Astrocyte of the cerebellum (primary cell): ENCODE measurements around the gene OXLD1.
"Not testable (repeated sequence)": the region's sequence is repeated elsewhere in the genome, so short reads cannot be mapped to it uniquely, and the experiment has no call there.

Experiments used
- DNase-seq: peaks from one replicate; pipeline ENCODE4 v3.0.0-alpha.2; 2011; ENCODE audit warnings: low read depth
- H3K4me3 ChIP-seq: 2 replicates; pipeline ENCODE4 v1.5.1; 2011; ENCODE audit warnings: mild to moderate bottlenecking, low read depth, low read length, moderate library complexity
- CTCF ChIP-seq: IDR thresholded peaks from 2 replicates; pipeline ENCODE4 v1.5.1; 2012; ENCODE audit warnings: low read length, low read depth, moderate library complexity, mild to moderate bottlenecking; ENCODE audit errors: missing control alignments
- in situ Hi-C: cut with HindIII; loops from 2 replicates; pipeline ENCODE4 v1.10.0; 2017; ENCODE audit warnings: low sequenced_read_pairs

Gene OXLD1

GRCh38 chr17:81683208-81683583, 16.8 kb upstream of the OXLD1 start:
- in situ Hi-C loops, result no loop called here
- no peak for TF ChIP-seq CTCF
- peak overlapping the region; percentile 96 for H3K4me3 ChIP-seq
- DNase-seq, result no peak

DNA sequence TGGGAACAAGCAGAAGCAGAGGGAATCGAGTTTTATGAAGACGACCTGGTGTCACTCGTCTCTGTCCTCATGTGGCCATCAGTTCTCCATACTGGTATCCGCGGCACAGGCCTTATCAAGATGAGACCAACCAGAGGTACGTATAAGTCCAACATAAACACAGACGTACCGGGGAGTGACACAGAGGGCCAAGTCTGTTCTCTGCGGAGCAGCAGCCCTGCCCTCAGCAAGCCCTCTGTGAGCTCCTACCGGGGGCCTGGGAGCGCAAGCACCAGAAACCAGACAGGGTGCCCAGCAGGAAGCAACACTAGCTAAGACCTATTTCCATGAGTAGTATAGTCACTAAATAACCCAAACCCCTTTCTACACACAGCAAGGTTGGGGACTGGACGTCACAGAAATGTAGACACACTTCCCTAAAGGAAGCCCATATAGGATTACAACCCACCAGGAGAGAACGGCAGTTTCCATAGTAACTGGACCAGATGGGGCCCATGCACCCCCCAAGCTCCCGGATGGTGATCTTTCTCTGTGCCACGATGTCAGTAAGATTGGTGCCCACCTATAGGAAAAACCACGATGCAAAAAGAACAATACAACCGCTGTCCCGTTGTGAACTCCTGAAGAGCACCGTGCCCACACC, 16.3 kb upstream of the OXLD1 start:
- in situ Hi-C loops, result no loop called here
- peak overlapping the region; percentile 96 for H3K4me3 ChIP-seq
- no peak for DNase-seq
- no peak for TF ChIP-seq CTCF

GRCh38 chr17:81681672-81682071, 15.3 kb upstream of the OXLD1 start:
- DNase-seq, result no peak
- TF ChIP-seq CTCF, result no peak
- H3K4me3 ChIP-seq, result no peak overlapping the region
- in situ Hi-C loops, result no loop called here

GRCh38 chr17:81680150-81680549, 13.7 kb upstream of the OXLD1 start:
- H3K4me3 ChIP-seq, result no peak overlapping the region
- no peak for TF ChIP-seq CTCF
- in situ Hi-C loops, result no loop called here
- DNase-seq, result no peak

GRCh38 chr17:81676906-81677305, 10.5 kb upstream of the OXLD1 start:
- no peak for DNase-seq
- no peak overlapping the region for H3K4me3 ChIP-seq
- no peak for TF ChIP-seq CTCF
- in situ Hi-C loops, result no loop called here

GRCh38 chr17:81675515-81676221, 9.3 kb upstream of the OXLD1 start:
- in situ Hi-C loops, H3K4me3 ChIP-seq, DNase-seq: not testable (repeated sequence)
- peak; percentile 55 for TF ChIP-seq CTCF
